SK-N-SH (cell line): Measurements from ENCODE around the gene PIP4K2C. TPM values are rescaled to one million over a fixed set of nuclear protein-coding genes. Genes with fewer than 3 reads are reported as not detected.

Experiments used
- CTCF ChIA-PET: fragments of 300-600, 350-600 bp; formaldehyde crosslinking; extraction: SDS; loops from one replicate; lab custom pipeline; 2021; lab: Yijun Ruan, JAX
- POLR2A ChIA-PET: fragments of 350-600 bp; sonication (Branson Sonifier 250); formaldehyde crosslinking; extraction: SDS; loops from one replicate; lab custom pipeline; 2020; ENCODE audit warnings: antibody characterized with exemption, inconsistent platforms; lab: Yijun Ruan, JAX
- DNase-seq: peaks from one replicate; pipeline ENCODE4 v3.0.0; 2012
- H2AFZ ChIP-seq: fragments of 200-600 bp; sonication (generic); 2 replicates; pipeline ENCODE4 v1.8.1; 2016; ENCODE audit warnings: antibody characterized with exemption, mild to moderate bottlenecking, low read depth
- H3F3A ChIP-seq: fragments of 200-600 bp; sonication (generic); replicated peaks from 2 replicates; pipeline ENCODE3; 2016; ENCODE audit warnings: antibody characterized with exemption, mild to moderate bottlenecking; ENCODE audit not compliant: insufficient read depth
- H3K27ac ChIP-seq, 2 experiments: fragments of 200-500 bp in 1 of 2; fragments of 200-600 bp in 1 of 2; sonication (Bioruptor generic) in 1 of 2; sonication (generic), shearing (Covaris generic) in 1 of 2; 2 replicates each; pipeline versions ENCODE4 v1.5.1 to v1.6.1; 2014 to 2016; ENCODE audit warnings: low read depth in 2 of 2, inconsistent platforms in 1 of 2, low read length in 1 of 2, mild to moderate bottlenecking in 1 of 2, mixed read lengths in 1 of 2
- H3K27me3 ChIP-seq: fragments of 200-600 bp; sonication (generic), shearing (Covaris generic); 2 replicates; pipeline ENCODE4 v1.6.1; 2016; ENCODE audit warnings: mixed run types; ENCODE audit not compliant: insufficient read depth
- H3K36me3 ChIP-seq, 2 experiments: fragments of 200-500 bp in 1 of 2; fragments of 200-600 bp in 1 of 2; sonication (Bioruptor generic) in 1 of 2; sonication (generic) in 1 of 2; replicated peaks in 1 of 2; 2 replicates each; pipeline versions ENCODE3 to v1.5.1; 2014 to 2016; ENCODE audit warnings: low read length in 1 of 2, mild to moderate bottlenecking in 1 of 2; ENCODE audit not compliant: insufficient read depth in 2 of 2, control insufficient read depth in 1 of 2
- H3K4me1 ChIP-seq, 2 experiments: fragments of 200-500 bp in 1 of 2; fragments of 200-600 bp in 1 of 2; sonication (Bioruptor generic) in 1 of 2; sonication (generic), shearing (Covaris generic) in 1 of 2; 2 replicates each; pipeline versions ENCODE4 v1.5.1 to v1.6.1; 2014 to 2016; ENCODE audit warnings: low read depth in 1 of 2, low read length in 1 of 2, mixed run types in 1 of 2; ENCODE audit not compliant: insufficient read depth in 2 of 2, control insufficient read depth in 1 of 2
- H3K4me2 ChIP-seq: fragments of 200-600 bp; sonication (generic), shearing (Covaris generic); 2 replicates; pipeline ENCODE4 v1.6.1; 2017; ENCODE audit warnings: mixed run types
- H3K4me3 ChIP-seq, 2 experiments: fragments of 200-500 bp in 1 of 2; fragments of 200-600 bp in 1 of 2; sonication (Bioruptor generic) in 1 of 2; sonication (generic), shearing (Covaris generic) in 1 of 2; 2 replicates each; pipeline versions ENCODE4 v1.5.1 to v1.8.1; 2014 to 2016; ENCODE audit warnings: low read depth in 2 of 2, inconsistent platforms in 1 of 2, low read length in 1 of 2, mild to moderate bottlenecking in 1 of 2, mixed read lengths in 1 of 2, moderate library complexity in 1 of 2
- H3K79me2 ChIP-seq: fragments of 200-600 bp; sonication (generic); 2 replicates; pipeline ENCODE4 v1.8.1; 2017; ENCODE audit warnings: mild to moderate bottlenecking; ENCODE audit not compliant: insufficient read depth
- H3K9ac ChIP-seq: fragments of 200-600 bp; sonication (generic); 2 replicates; pipeline ENCODE4 v1.6.1; 2017; ENCODE audit warnings: mixed run types
- H3K9me2 ChIP-seq: fragments of 200-600 bp; sonication (generic); 2 replicates; pipeline ENCODE4 v1.6.1; 2017; ENCODE audit warnings: mixed run types
- H3K9me3 ChIP-seq: fragments of 200-600 bp; sonication (generic); 2 replicates; pipeline ENCODE4 v1.6.1; 2017; ENCODE audit warnings: mixed run types, mild to moderate bottlenecking, moderate library complexity
- H4K20me1 ChIP-seq: fragments of 200-600 bp; sonication (generic); 2 replicates; pipeline ENCODE4 v1.6.1; 2017; ENCODE audit warnings: mild to moderate bottlenecking, mixed run types; ENCODE audit not compliant: insufficient read depth
- CHD2 ChIP-seq: fragments of 150-350 bp; IDR thresholded peaks from 2 replicates; pipeline ENCODE4 v1.6.1; 2018; ENCODE audit warnings: low read length; ENCODE audit not compliant: partially characterized antibody
- EP300 ChIP-seq, 2 experiments: IDR thresholded peaks; 2 replicates each; pipeline versions ENCODE4 v1.4.0 to v1.6.1; 2012; ENCODE audit warnings: borderline replicate concordance in 1 of 2, low read depth in 1 of 2, low read length in 1 of 2
- FOXJ3 ChIP-seq: sonication (generic); formaldehyde crosslinking; IDR thresholded peaks from 2 replicates; pipeline ENCODE4 v1.5.1; 2020; ENCODE audit warnings: mild to moderate bottlenecking, missing genetic modification reagents
- GABPA ChIP-seq: IDR thresholded peaks from 2 replicates; pipeline ENCODE4 v1.4.0; 2012; ENCODE audit warnings: low read depth, mild to moderate bottlenecking
- GATA2 ChIP-seq: sonication (generic); formaldehyde crosslinking; IDR thresholded peaks from 2 replicates; pipeline ENCODE4 v1.5.0; 2020; ENCODE audit warnings: mild to moderate bottlenecking, missing genetic modification reagents
- IRF3 ChIP-seq: fragments of 150-350 bp; IDR thresholded peaks from 2 replicates; pipeline ENCODE4 v1.6.1; 2016; ENCODE audit warnings: mild to moderate bottlenecking, low read depth, low read length
- MXI1 ChIP-seq: IDR thresholded peaks from 2 replicates; pipeline ENCODE4 v1.6.1; 2012; ENCODE audit warnings: mild to moderate bottlenecking, low read depth, low read length, improper control_type of control experiment
- NFIC ChIP-seq: IDR thresholded peaks from 2 replicates; pipeline ENCODE4 v1.4.0; 2012; ENCODE audit warnings: borderline replicate concordance
- POLR2AphosphoS5 ChIP-seq: IDR thresholded peaks from 2 replicates; pipeline ENCODE4 v1.6.1; 2012; ENCODE audit warnings: low read depth, low read length
- RAD21 ChIP-seq: IDR thresholded peaks from 2 replicates; pipeline ENCODE4 v1.6.1; 2012; ENCODE audit warnings: mild to moderate bottlenecking, low read length
- RFX5 ChIP-seq: IDR thresholded peaks from 2 replicates; pipeline ENCODE4 v1.6.1; 2012; ENCODE audit warnings: mild to moderate bottlenecking, improper control_type of control experiment, low read length
- RXRA ChIP-seq: IDR thresholded peaks from 2 replicates; pipeline ENCODE4 v1.4.0; 2012; ENCODE audit warnings: low read depth, mild to moderate bottlenecking, borderline replicate concordance
- SMC3 ChIP-seq: IDR thresholded peaks from 2 replicates; pipeline ENCODE4 v1.6.1; 2012; ENCODE audit warnings: low read depth, low read length, improper control_type of control experiment
- TAF1 ChIP-seq: IDR thresholded peaks from 2 replicates; pipeline ENCODE4 v1.6.1; 2012; ENCODE audit warnings: low read depth, mild to moderate bottlenecking, low read length, moderate library complexity, borderline replicate concordance
- WGBS: methylation state at CpG from one replicate; pipeline ENCODE4 v1.1.6; 2017; ENCODE audit warnings: low lambda C conversion rate; 5-methylcytosine and 5-hydroxymethylcytosine counted together
- polyA plus RNA-seq, 3 experiments: library from polyadenylated mRNA; depleted of rRNA; stranded (reverse); fragments of >200 nt; gene quantifications; 2 replicates each; pipeline ENCODE4 v1.2.3, GENCODE V29; 2012
- TF ChIP-seq, protein P1 (sequence below): IDR thresholded peaks from 2 replicates; pipeline ENCODE4; 2012
- TF ChIP-seq, protein P2 (sequence below): fragments of 150-350 bp; IDR thresholded peaks from 2 replicates; pipeline ENCODE4 v1.6.1; 2017; ENCODE audit warnings: antibody characterized with exemption, low read length, low read depth, borderline replicate concordance
- TF ChIP-seq, protein P3 (sequence below): IDR thresholded peaks from 2 replicates; pipeline ENCODE4 v1.4.0; 2012; ENCODE audit warnings: low read depth, borderline replicate concordance

The PIP4K2C gene
- polyA plus RNA-seq, 1 of the 3 experiments (the other 2 are of a cell fraction), result 34.2 TPM

DNA sequence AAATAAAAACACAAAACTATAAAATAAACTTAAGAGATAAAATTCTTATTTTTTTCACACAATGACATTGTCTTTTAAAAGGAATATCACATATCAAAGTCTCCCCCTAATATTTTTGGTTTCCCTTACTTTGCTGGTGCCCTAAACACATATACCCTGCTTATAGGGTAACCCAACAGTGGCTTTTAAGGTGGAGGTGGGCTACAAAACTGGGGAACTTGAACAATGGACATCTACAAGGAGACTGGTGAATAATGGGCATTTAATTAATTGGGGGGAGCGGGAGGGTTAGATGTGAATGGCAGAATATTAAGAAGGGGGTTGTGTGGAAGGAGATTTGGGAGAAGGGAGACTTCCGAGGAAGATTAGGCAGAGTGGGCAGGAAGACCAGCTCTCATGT is 32.4 kb downstream of the PIP4K2C start:
- Histone ChIP-seq H4K20me1 (no peaks in the 10 kb centered on the region), H2AFZ (no peak overlapping the region), H3K4me1 (peaks cover 0 to 7% of the 10 kb centered on the region in 2 experiments; a peak in 1 of 4 replicates), H3K27me3 (no peaks in the 10 kb centered on the region), H3F3A (peaks cover 4% of the 10 kb centered on the region), H3K9ac (no peak overlapping the region), H3K79me2 (no peaks in the 10 kb centered on the region), H3K9me3 (no peaks in the 10 kb centered on the region)
- POLR2A ChIA-PET, result interaction anchor here (1.0 kb wide), 1 partner anchor 19 kb away, joined by 3 read pairs; no protein-coding TSS in a partner anchor
- TF ChIP-seq POLR2AphosphoS5 (no peak), MXI1 (no peak), RAD21 (no peak), FOXJ3 (CRISPR knock-in tag) (no peak), RFX5 (no peak), GABPA (no peak), GATA2 (no peak), NFIC (no peak), SMC3 (no peak), TAF1 (no peak), EP300 (IDR thresholded peaks at IDR 0.05; ENCODE audit: borderline replicate concordance in 1 of 2, low read depth in 1 of 2, low read length in 1 of 2) (no peak), CHD2 (no peak), IRF3 (no peak), RXRA (no peak)
- TF ChIP-seq, protein P1, sequence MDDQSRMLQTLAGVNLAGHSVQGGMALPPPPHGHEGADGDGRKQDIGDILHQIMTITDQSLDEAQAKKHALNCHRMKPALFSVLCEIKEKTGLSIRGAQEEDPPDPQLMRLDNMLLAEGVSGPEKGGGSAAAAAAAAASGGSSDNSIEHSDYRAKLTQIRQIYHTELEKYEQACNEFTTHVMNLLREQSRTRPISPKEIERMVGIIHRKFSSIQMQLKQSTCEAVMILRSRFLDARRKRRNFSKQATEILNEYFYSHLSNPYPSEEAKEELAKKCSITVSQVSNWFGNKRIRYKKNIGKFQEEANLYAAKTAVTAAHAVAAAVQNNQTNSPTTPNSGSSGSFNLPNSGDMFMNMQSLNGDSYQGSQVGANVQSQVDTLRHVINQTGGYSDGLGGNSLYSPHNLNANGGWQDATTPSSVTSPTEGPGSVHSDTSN, result no peak
- TF ChIP-seq, protein P2, sequence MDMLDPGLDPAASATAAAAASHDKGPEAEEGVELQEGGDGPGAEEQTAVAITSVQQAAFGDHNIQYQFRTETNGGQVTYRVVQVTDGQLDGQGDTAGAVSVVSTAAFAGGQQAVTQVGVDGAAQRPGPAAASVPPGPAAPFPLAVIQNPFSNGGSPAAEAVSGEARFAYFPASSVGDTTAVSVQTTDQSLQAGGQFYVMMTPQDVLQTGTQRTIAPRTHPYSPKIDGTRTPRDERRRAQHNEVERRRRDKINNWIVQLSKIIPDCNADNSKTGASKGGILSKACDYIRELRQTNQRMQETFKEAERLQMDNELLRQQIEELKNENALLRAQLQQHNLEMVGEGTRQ, result no peak
- TF ChIP-seq, protein P3, sequence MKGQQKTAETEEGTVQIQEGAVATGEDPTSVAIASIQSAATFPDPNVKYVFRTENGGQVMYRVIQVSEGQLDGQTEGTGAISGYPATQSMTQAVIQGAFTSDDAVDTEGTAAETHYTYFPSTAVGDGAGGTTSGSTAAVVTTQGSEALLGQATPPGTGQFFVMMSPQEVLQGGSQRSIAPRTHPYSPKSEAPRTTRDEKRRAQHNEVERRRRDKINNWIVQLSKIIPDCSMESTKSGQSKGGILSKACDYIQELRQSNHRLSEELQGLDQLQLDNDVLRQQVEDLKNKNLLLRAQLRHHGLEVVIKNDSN, result no peak
- TF ChIP-seq, all 33 proteins: peak for 0
- Histone ChIP-seq H3K9me2 (no peaks in the 10 kb centered on the region), H3K36me3 (peaks cover 0 to 2% of the 10 kb centered on the region in 2 experiments), H3K4me3 (no peak overlapping the region), H3K4me2 (no peak overlapping the region), H3K27ac (no peak overlapping the region)
- CTCF ChIA-PET, result interaction anchor here (1.4 to 11.0 kb wide), 5 partner anchors 9 to 161 kb away, joined by 3 to 298 read pairs (median 14); partner anchors contain the start of genes ARHGEF25 and B4GALNT1
- 90% methylated on average over 2 of the region's 2 CpGs for WGBS
- no peak for DNase-seq
